PC-3 (cell line): Measurements from ENCODE around the gene NENF. TPM values are rescaled to one million over a fixed set of nuclear protein-coding genes. Genes with fewer than 3 reads are reported as not detected.
"Not testable (repeated sequence)": the region's sequence is repeated elsewhere in the genome, so short reads cannot be mapped to it uniquely, and the experiment has no call there.

ENCODE experiments used
- ATAC-seq: fragments of 200-7000 bp; cut with Tn5 transposase; 2 replicates; pipeline ENCODE4 v1.9.1; 2020; ENCODE audit warnings: mild to moderate bottlenecking, moderate library complexity
- BruUV-seq: library from RNA; stranded (reverse); fragments of 400-500 nt; replicated peaks from 2 replicates; lab custom pipeline; 2021; lab: Mats Ljungman, UMichigan
- CTCF ChIA-PET: fragments of 300-600 bp; sonication (Branson Sonifier 250); formaldehyde crosslinking; loops from one replicate; lab custom pipeline; 2022; ENCODE audit warnings: antibody characterized with exemption; lab: Charles Lee
- POLR2A ChIA-PET: fragments of 300-600 bp; sonication (Branson Sonifier 250); formaldehyde crosslinking; loops from one replicate; lab custom pipeline; 2022; ENCODE audit warnings: antibody characterized with exemption; ENCODE audit not compliant: unreplicated experiment; lab: Charles Lee
- DNase-seq: peaks from one replicate; pipeline ENCODE4 v3.0.0-alpha.2; 2015
- H2AFZ ChIP-seq: fragments of 300-600 bp; sonication (generic); 2 replicates; pipeline ENCODE4 v1.6.0; 2016; ENCODE audit warnings: antibody characterized with exemption, low read length
- H3F3A ChIP-seq: fragments of 300-600 bp; sonication (generic); one replicate; pipeline ENCODE4 v1.6.0; 2017; ENCODE audit warnings: antibody characterized with exemption, low read length, control low read depth, mild to moderate bottlenecking; ENCODE audit not compliant: unreplicated experiment
- H3K27ac ChIP-seq: fragments of 300-600 bp; sonication (generic); 2 replicates; pipeline ENCODE4 v1.5.1; 2016; ENCODE audit warnings: mild to moderate bottlenecking, low read length
- H3K27me3 ChIP-seq: fragments of 300-600 bp; sonication (generic); 2 replicates; pipeline ENCODE4 v1.6.1; 2016; ENCODE audit warnings: low read length, mixed read lengths
- H3K36me3 ChIP-seq: fragments of 300-600 bp; sonication (generic); 2 replicates; pipeline ENCODE4 v1.6.1; 2016; ENCODE audit warnings: low read depth, mixed run types, low read length, mixed read lengths
- H3K4me1 ChIP-seq: fragments of 300-600 bp; sonication (generic); 2 replicates; pipeline ENCODE4 v1.5.1; 2016; ENCODE audit warnings: low read length; ENCODE audit not compliant: insufficient read depth
- H3K4me2 ChIP-seq: fragments of 300-600 bp; sonication (generic); 2 replicates; pipeline ENCODE4 v1.6.0; 2016; ENCODE audit warnings: low read length
- H3K4me3 ChIP-seq: fragments of 300-600 bp; sonication (generic); 2 replicates; pipeline ENCODE4 v1.5.1; 2016; ENCODE audit warnings: mild to moderate bottlenecking, low read length, mixed read lengths
- H3K79me2 ChIP-seq: fragments of 300-600 bp; sonication (generic); 2 replicates; pipeline ENCODE4 v1.6.1; 2017; ENCODE audit warnings: low read length, mixed read lengths
- H3K9ac ChIP-seq: fragments of 300-600 bp; sonication (generic); 2 replicates; pipeline ENCODE4 v1.6.0; 2016; ENCODE audit warnings: mild to moderate bottlenecking, low read length
- H3K9me2 ChIP-seq: fragments of 300-600 bp; sonication (generic); replicated peaks from 2 replicates; pipeline ENCODE4 v1.6.1; 2016; ENCODE audit warnings: mixed run types, low read length, mixed read lengths
- H3K9me3 ChIP-seq: fragments of 300-600 bp; sonication (generic); 2 replicates; pipeline ENCODE4 v1.6.1; 2016; ENCODE audit warnings: low read length, mixed read lengths
- H4K20me1 ChIP-seq: fragments of 300-600 bp; sonication (generic); 2 replicates; pipeline ENCODE4 v1.6.1; 2016; ENCODE audit warnings: low read length, mixed read lengths
- EZH2 ChIP-seq: fragments of 300-600 bp; sonication (generic); IDR thresholded peaks from one replicate; pipeline ENCODE4 v1.6.1; 2017; ENCODE audit warnings: antibody characterized with exemption, mild to moderate bottlenecking, low read length; ENCODE audit not compliant: unreplicated experiment
- EZH2phosphoT487 ChIP-seq: fragments of 300-600 bp; sonication (generic); IDR thresholded peaks from 2 replicates; pipeline ENCODE4 v1.6.1; 2018; ENCODE audit warnings: mild to moderate bottlenecking, antibody characterized with exemption, low read length, borderline replicate concordance
- intact Hi-C: fragments of 100-400 bp; cut with micrococcal nuclease; formaldehyde crosslinking; loops from 2 replicates; pipeline ENCODE4 v1.9.0; 2023
- total RNA-seq: library from RNA; depleted of rRNA; stranded (reverse); fragments of >200 nt; gene quantifications from 2 replicates; pipeline ENCODE4 v1.2.3, GENCODE V29; 2014
- TF ChIP-seq, protein P1 (sequence below): fragments of 300-600 bp; sonication (generic); conservative IDR thresholded peaks from 2 replicates; pipeline ENCODE4 v1.5.1; 2017; ENCODE audit warnings: antibody characterized with exemption, low read depth, mild to moderate bottlenecking, low read length

NENF gene
- total RNA-seq, 1 experiment from 2014 or later = 161 TPM

- Histone ChIP-seq H3K27me3 (no peaks in the 10 kb centered on the region), H3K4me2 (no peak overlapping the region), H3K79me2 (no peaks in the 10 kb centered on the region), H3K4me3 (no peak overlapping the region), H3F3A (no peaks in the 10 kb centered on the region), H4K20me1 (no peaks in the 10 kb centered on the region), H3K36me3 (no peaks in the 10 kb centered on the region), H3K27ac (no peak overlapping the region), H2AFZ (no peak overlapping the region), H3K9me3 (no peaks in the 10 kb centered on the region), H3K9me2 (no peaks in the 10 kb centered on the region), H3K9ac (no peak overlapping the region), H3K4me1 (peaks cover 12% of the 10 kb centered on the region)
- TF ChIP-seq EZH2phosphoT487 = no peak
- TF ChIP-seq, protein P1, sequence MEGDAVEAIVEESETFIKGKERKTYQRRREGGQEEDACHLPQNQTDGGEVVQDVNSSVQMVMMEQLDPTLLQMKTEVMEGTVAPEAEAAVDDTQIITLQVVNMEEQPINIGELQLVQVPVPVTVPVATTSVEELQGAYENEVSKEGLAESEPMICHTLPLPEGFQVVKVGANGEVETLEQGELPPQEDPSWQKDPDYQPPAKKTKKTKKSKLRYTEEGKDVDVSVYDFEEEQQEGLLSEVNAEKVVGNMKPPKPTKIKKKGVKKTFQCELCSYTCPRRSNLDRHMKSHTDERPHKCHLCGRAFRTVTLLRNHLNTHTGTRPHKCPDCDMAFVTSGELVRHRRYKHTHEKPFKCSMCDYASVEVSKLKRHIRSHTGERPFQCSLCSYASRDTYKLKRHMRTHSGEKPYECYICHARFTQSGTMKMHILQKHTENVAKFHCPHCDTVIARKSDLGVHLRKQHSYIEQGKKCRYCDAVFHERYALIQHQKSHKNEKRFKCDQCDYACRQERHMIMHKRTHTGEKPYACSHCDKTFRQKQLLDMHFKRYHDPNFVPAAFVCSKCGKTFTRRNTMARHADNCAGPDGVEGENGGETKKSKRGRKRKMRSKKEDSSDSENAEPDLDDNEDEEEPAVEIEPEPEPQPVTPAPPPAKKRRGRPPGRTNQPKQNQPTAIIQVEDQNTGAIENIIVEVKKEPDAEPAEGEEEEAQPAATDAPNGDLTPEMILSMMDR = no peak
- no peak for TF ChIP-seq EZH2
- POLR2A ChIA-PET = no interaction called here
- DNase-seq (no peak), ATAC-seq (no peak)
- no TSS peak for BruUV-seq
- CTCF ChIA-PET = no interaction called here
- intact Hi-C loops = loop anchor here (10.0 kb wide), 1 partner anchor 523 kb away; no protein-coding TSS in a partner anchor
These were observed 39.4 kb downstream of the NENF start for GRCh38 chr1:212471891-212472675.

GRCh38 chr1:212473729-212474128 is 41.0 kb downstream of the NENF start:
- Histone ChIP-seq H3K4me3 (no peak overlapping the region), H4K20me1 (no peaks in the 10 kb centered on the region), H3K9me3 (no peaks in the 10 kb centered on the region), H3K27ac (no peak overlapping the region), H3K79me2 (no peaks in the 10 kb centered on the region), H2AFZ (no peak overlapping the region), H3K4me2 (no peak overlapping the region), H3K4me1 (peaks cover 23% of the 10 kb centered on the region), H3K9ac (no peak overlapping the region), H3K36me3 (no peaks in the 10 kb centered on the region), H3K27me3 (no peaks in the 10 kb centered on the region), H3F3A (no peaks in the 10 kb centered on the region), H3K9me2 (no peaks in the 10 kb centered on the region)
- TF ChIP-seq, protein P1 = no peak
- TF ChIP-seq EZH2 (no peak), EZH2phosphoT487 (no peak)
- ChIA-PET CTCF (no interaction called here), POLR2A (no interaction called here)
- BruUV-seq = no TSS peak
- intact Hi-C loops = loop anchor here (10.0 kb wide), 1 partner anchor 521 kb away; no protein-coding TSS in a partner anchor
- no peak for ATAC-seq
- DNase-seq = no peak

DNA sequence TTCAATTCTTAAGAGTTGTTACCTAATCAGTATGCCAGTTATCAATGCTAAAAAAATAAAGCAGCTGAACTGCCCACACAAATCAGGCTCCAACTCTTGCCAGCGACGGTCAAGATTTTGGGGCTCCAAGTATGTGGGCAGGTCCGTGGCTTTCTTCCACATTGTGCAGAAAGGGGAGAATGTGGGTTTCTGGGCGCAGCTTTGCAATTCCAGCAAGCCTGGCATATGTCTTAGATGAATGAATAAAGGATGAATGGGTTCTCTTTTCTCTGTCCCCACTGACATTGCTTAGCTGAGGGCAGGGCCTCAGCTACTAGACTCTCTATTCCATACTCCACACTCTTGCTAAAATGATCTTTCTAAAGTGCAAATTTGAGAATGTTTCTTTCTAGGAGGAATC is 42.4 kb downstream of the NENF start:
- TF ChIP-seq EZH2phosphoT487 (no peak), EZH2 (no peak)
- TF ChIP-seq, protein P1 = no peak
- H3K4me1 ChIP-seq = peaks cover 18% of the 10 kb centered on the region
- ATAC-seq (no peak), DNase-seq (no peak)
- H2AFZ ChIP-seq = no peak overlapping the region
- H3F3A ChIP-seq = no peaks in the 10 kb centered on the region
- H4K20me1 ChIP-seq = no peaks in the 10 kb centered on the region
- H3K27me3 ChIP-seq = no peaks in the 10 kb centered on the region
- no TSS peak for BruUV-seq
- no peak overlapping the region for H3K4me2 ChIP-seq
- H3K9me3 ChIP-seq = no peaks in the 10 kb centered on the region
- H3K4me3 ChIP-seq = no peak overlapping the region
- no peak overlapping the region for H3K9ac ChIP-seq
- no peak overlapping the region for H3K27ac ChIP-seq
- ChIA-PET POLR2A (no interaction called here), CTCF (no interaction called here)
- H3K9me2 ChIP-seq = no peaks in the 10 kb centered on the region
- intact Hi-C loops = loop anchor here (5.0 to 10.0 kb wide), 3 partner anchors 227 to 520 kb away; no protein-coding TSS in a partner anchor
- no peaks in the 10 kb centered on the region for H3K36me3 ChIP-seq
- no peaks in the 10 kb centered on the region for H3K79me2 ChIP-seq

DNA sequence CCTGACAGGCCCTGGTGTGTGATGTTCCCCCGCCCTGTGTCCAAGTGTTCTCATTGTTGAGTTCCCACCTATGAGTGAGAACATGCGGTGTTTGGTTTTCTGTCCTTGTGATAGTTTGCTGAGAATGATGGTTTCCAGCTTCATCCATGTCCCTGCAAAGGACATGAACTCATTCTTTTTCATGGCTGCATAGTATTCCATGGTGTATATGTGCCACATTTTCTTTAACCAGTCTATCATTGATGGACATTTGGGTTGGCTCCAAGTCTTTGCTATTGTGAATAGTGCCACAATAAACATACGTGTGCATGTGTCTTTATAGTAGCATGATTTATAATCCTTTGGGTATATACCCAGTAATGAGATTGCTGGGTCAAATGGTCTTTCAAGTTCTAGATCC is 43.1 kb downstream of the NENF start:
- H3K9ac ChIP-seq, H3K4me2 ChIP-seq, H3K27ac ChIP-seq, POLR2A ChIA-PET, H3F3A ChIP-seq, H3K27me3 ChIP-seq, CTCF ChIA-PET, H2AFZ ChIP-seq, H3K4me3 ChIP-seq, H3K79me2 ChIP-seq, DNase-seq, ATAC-seq, BruUV-seq, H3K9me3 ChIP-seq, H3K9me2 ChIP-seq, H3K36me3 ChIP-seq, H4K20me1 ChIP-seq: not testable (repeated sequence)
- intact Hi-C loops = loop anchor here (2.0 to 10.0 kb wide), 5 partner anchors 83 to 519 kb away; no protein-coding TSS in a partner anchor
- H3K4me1 ChIP-seq = peaks cover 11% of the 10 kb centered on the region; the same call in 1 of the 2 replicates
